Measurements from ENCODE around the gene RBKS. TPM values are rescaled to one million over a fixed set of nuclear protein-coding genes. Genes with fewer than 3 reads are reported as not detected.

Gene RBKS
- polyA plus RNA-seq, 1 of the 3 experiments (the other 2 are of a cell fraction): 7.4 TPM

- no peak for DNase-seq
- ChIA-PET CTCF (interaction anchor here (0.6 to 2.3 kb wide), 3 partner anchors 9 to 79 kb away, joined by 3 to 9 read pairs (median 3); no protein-coding TSS in a partner anchor), POLR2A (no interaction called here)
- Histone ChIP-seq H3F3A (replicated peaks; ENCODE audit: insufficient read depth) (peaks cover 4% of the 10 kb centered on the region), H2AFZ (ENCODE audit: low read depth) (no peak overlapping the region), H3K36me3 (replicated peaks in 1 of 2; ENCODE audit: control insufficient read depth in 1 of 2, insufficient read depth in 2 of 2, low read length in 1 of 2) (no peaks in the 10 kb centered on the region), H3K4me1 (ENCODE audit: control insufficient read depth in 1 of 2, insufficient read depth in 2 of 2, low read depth in 1 of 2, low read length in 1 of 2) (peaks cover 0 to 3% of the 10 kb centered on the region in 2 experiments; a peak in 1 of 4 replicates), H3K27me3 (ENCODE audit: insufficient read depth) (no peaks in the 10 kb centered on the region), H3K27ac (ENCODE audit: low read depth in 2 of 2, low read length in 1 of 2) (no peak overlapping the region), H3K4me3 (ENCODE audit: low read depth in 2 of 2, low read length in 1 of 2) (no peak overlapping the region), H3K4me2 (no peak overlapping the region), H3K9ac (no peak overlapping the region), H3K79me2 (ENCODE audit: insufficient read depth) (no peaks in the 10 kb centered on the region), H3K9me2 (no peaks in the 10 kb centered on the region), H4K20me1 (ENCODE audit: insufficient read depth) (no peaks in the 10 kb centered on the region), H3K9me3 (no peaks in the 10 kb centered on the region)
- no peak for TF ChIP-seq YY1 (IDR thresholded peaks at IDR 0.05; ENCODE audit: low read depth)
- no peak for TF ChIP-seq MXI1 (IDR thresholded peaks at IDR 0.05; ENCODE audit: low read depth, low read length)
- TF ChIP-seq SMC3 (IDR thresholded peaks at IDR 0.05; ENCODE audit: low read depth, low read length): no peak
- TF ChIP-seq CTCF (IDR thresholded peaks at IDR 0.05): no peak
- TF ChIP-seq RCOR1 (IDR thresholded peaks at IDR 0.05; ENCODE audit: low read length): no peak
- no peak for TF ChIP-seq USF1 (IDR thresholded peaks at IDR 0.05; ENCODE audit: borderline replicate concordance, low read depth)
- no peak for TF ChIP-seq NRF1 (IDR thresholded peaks at IDR 0.05; ENCODE audit: low read depth, low read length)
- no peak for TF ChIP-seq NFIC (IDR thresholded peaks at IDR 0.05; ENCODE audit: borderline replicate concordance)
- no peak for TF ChIP-seq TEAD4 (IDR thresholded peaks at IDR 0.05; ENCODE audit: borderline replicate concordance, insufficient read depth)
- 88% methylated on average over 3 of the region's 3 CpGs for WGBS (ENCODE audit: low lambda C conversion rate)
Observed at GRCh38 chr2:27762951-27763906, 127.0 kb downstream of the RBKS start.

DNA sequence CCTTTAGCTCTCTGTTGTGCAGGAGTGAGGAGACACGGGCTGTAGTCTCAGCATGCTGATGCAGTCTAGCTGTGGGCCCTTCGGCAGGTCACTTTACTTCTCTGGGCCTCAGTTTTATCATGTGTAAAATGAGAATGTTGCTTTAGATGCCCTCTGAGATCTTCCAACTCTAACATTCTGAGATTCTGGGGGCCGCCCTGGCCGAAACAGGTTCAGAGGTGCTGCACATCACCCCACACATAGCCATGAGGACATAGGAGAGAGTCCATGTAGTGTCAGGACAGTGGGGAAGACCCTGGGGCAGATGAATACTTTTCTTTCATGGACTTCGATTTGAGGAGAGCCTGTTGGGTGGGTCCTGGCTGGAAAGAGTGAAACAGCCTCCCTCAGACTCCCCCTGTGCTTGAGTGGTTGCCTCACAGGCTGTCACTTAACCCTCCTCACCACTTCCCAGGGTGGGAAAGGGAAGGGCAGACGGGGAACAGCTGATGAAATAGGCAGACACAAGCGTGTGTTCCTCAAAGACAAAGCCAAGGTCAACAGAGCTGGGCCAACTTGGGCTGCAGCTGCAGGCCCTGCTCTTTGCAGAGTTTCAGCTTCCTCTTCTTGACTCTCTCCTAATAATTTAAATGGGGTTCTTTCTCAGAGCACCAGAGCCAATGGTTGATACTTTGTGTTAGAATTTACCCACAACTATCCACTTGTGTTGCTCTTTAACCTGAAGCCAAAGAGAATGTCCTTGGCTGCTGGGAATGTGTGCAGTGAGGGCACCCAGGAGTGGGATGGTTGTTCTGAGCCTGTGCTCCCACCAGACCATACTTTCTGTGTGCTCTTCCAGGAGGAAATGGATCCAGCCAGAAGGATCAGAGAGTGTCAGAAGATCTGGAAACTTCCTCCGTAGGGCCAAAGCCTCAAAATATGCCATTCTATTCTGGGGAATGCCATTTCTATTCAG lies 133.4 kb downstream of the RBKS start:
- no peaks in the 10 kb centered on the region for H4K20me1 ChIP-seq (ENCODE audit: insufficient read depth)
- no peak overlapping the region for H3K27ac ChIP-seq (ENCODE audit: low read depth in 2 of 2, low read length in 1 of 2)
- ChIA-PET CTCF (interaction anchor here (1.2 kb wide), 1 partner anchor 50 kb away, joined by 3 read pairs; no protein-coding TSS in a partner anchor), POLR2A (no interaction called here)
- H3K4me2 ChIP-seq: no peak overlapping the region
- H3K27me3 ChIP-seq (ENCODE audit: insufficient read depth): no peaks in the 10 kb centered on the region
- TF ChIP-seq SIN3A (IDR thresholded peaks at IDR 0.05; ENCODE audit: borderline replicate concordance, low read depth, low read length) (no peak), GATA2 (CRISPR knock-in tag; IDR thresholded peaks at IDR 0.05) (no peak), USF2 (IDR thresholded peaks at IDR 0.05; ENCODE audit: borderline replicate concordance, low read depth, low read length) (no peak), RCOR1 (IDR thresholded peaks at IDR 0.05; ENCODE audit: low read length) (no peak), FOSL2 (IDR thresholded peaks at IDR 0.05; ENCODE audit: borderline replicate concordance, low read depth) (no peak)
- WGBS (ENCODE audit: low lambda C conversion rate): 87% methylated on average over 8 of the region's 8 CpGs
- H3K4me3 ChIP-seq (ENCODE audit: low read depth in 2 of 2, low read length in 1 of 2): no peak overlapping the region
- H2AFZ ChIP-seq (ENCODE audit: low read depth): no peak overlapping the region
- H3K9me3 ChIP-seq: no peaks in the 10 kb centered on the region
- H3K36me3 ChIP-seq (replicated peaks in 1 of 2; ENCODE audit: control insufficient read depth in 1 of 2, insufficient read depth in 2 of 2, low read length in 1 of 2): no peaks in the 10 kb centered on the region
- DNase-seq: no peak
- no peaks in the 10 kb centered on the region for H3K9me2 ChIP-seq
- H3F3A ChIP-seq (replicated peaks; ENCODE audit: insufficient read depth): no peaks in the 10 kb centered on the region
- H3K4me1 ChIP-seq (ENCODE audit: control insufficient read depth in 1 of 2, insufficient read depth in 2 of 2, low read depth in 1 of 2, low read length in 1 of 2): peaks cover 0 to 3% of the 10 kb centered on the region in 2 experiments; a peak in 1 of 4 replicates
- no peaks in the 10 kb centered on the region for H3K79me2 ChIP-seq (ENCODE audit: insufficient read depth)
- no peak overlapping the region for H3K9ac ChIP-seq

Measured in SK-N-SH (cell line).